Measurements from ENCODE around the gene RELT.

Gene RELT

DNA sequence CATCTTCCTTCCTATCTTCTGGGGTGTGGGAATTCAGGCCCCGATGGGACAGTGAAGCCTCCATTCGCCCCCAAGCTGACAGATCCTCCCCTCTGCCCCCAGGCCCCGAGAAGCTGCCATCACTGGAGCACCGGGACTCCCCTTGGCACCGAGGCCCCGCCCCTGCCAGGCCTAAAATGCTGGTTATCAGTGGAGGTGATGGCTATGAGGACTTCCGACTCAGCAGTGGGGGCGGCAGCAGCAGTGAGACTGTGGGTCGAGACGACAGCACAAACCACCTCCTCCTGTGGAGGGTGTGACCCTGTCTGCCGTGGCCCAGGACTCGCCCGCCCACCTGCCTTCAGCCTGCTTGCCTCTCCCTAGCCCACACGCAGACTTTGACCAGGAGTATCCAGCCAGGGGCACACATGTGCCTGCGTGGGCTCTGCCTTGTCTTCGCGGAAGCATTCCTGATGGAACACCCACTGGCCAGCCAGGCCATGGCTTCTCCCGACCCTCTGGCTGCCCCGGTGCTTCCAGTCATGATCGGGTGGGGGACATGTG is 8.6 kb upstream of the RELT start:
- Histone ChIP-seq H3K4me3 (ENCODE audit: low read depth, low read length, poor library complexity, severe bottlenecking) (no peak overlapping the region), H3K4me2 (ENCODE audit: low read length) (no peak overlapping the region), H3K9me2 (ENCODE audit: low read depth, low read length) (no peaks in the 10 kb centered on the region), H3K27ac (ENCODE audit: low read depth, low read length, poor library complexity, severe bottlenecking) (no peak overlapping the region), H3K4me1 (ENCODE audit: insufficient read depth, low read length, severe bottlenecking) (peaks cover 13% of the 10 kb centered on the region), H4K20me1 (ENCODE audit: insufficient read depth, low read length) (no peaks in the 10 kb centered on the region), H3F3A (ENCODE audit: insufficient read depth, low read length) (no peaks in the 10 kb centered on the region), H3K27me3 (ENCODE audit: insufficient read depth, low read length) (no peaks in the 10 kb centered on the region), H3K9ac (ENCODE audit: low read length) (no peak overlapping the region), H3K9me3 (ENCODE audit: low read length) (no peaks in the 10 kb centered on the region), H3K36me3 (ENCODE audit: insufficient read depth, low read length) (no peaks in the 10 kb centered on the region), H3K79me2 (ENCODE audit: insufficient read depth, low read length) (no peaks in the 10 kb centered on the region), H2AFZ (ENCODE audit: low read length) (no peak overlapping the region)
- TF ChIP-seq, protein P1, sequence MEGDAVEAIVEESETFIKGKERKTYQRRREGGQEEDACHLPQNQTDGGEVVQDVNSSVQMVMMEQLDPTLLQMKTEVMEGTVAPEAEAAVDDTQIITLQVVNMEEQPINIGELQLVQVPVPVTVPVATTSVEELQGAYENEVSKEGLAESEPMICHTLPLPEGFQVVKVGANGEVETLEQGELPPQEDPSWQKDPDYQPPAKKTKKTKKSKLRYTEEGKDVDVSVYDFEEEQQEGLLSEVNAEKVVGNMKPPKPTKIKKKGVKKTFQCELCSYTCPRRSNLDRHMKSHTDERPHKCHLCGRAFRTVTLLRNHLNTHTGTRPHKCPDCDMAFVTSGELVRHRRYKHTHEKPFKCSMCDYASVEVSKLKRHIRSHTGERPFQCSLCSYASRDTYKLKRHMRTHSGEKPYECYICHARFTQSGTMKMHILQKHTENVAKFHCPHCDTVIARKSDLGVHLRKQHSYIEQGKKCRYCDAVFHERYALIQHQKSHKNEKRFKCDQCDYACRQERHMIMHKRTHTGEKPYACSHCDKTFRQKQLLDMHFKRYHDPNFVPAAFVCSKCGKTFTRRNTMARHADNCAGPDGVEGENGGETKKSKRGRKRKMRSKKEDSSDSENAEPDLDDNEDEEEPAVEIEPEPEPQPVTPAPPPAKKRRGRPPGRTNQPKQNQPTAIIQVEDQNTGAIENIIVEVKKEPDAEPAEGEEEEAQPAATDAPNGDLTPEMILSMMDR (IDR thresholded peaks at IDR 0.05; ENCODE audit: low read length), result no peak
- TF ChIP-seq EZH2 (IDR thresholded peaks at IDR 0.05; ENCODE audit: borderline replicate concordance, low read length), result no peak

DNA sequence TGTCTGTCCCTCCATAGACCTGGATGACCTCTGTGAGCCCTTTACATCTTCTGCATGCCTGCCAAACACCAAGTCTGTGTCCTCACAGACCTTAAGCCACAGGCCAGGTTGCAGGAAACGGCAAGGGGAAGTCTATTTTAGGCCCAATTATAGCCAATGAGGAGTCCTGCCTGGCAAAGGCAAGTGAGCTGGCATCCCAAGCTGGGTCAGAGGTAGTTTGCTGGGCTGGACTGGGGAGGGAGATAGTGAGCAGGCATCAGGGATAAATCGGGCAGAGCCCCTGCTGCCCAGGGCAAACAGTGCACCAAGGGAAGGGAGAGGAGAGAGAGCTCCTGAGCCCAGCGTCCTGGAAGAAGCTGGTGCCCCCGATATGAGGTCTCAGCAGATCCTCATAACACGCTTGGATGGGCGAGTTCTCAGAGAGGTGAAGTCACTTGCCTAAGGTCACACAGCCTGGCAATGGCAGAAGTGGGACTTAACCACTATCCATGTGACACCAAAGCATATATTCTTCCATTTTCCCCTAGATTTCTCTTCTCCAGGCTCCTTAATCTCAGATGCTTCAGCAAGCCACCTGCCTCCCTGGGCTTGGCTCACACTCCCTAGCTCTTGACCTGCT is 3.7 kb upstream of the RELT start:
- Histone ChIP-seq H2AFZ (ENCODE audit: low read length) (no peak overlapping the region), H3K9me3 (ENCODE audit: low read length) (no peaks in the 10 kb centered on the region), H3K9me2 (ENCODE audit: low read depth, low read length) (no peaks in the 10 kb centered on the region), H3K27me3 (ENCODE audit: insufficient read depth, low read length) (no peaks in the 10 kb centered on the region), H3K9ac (ENCODE audit: low read length) (no peak overlapping the region), H3K4me3 (ENCODE audit: low read depth, low read length, poor library complexity, severe bottlenecking) (no peak overlapping the region), H3K4me2 (ENCODE audit: low read length) (no peak overlapping the region), H3K4me1 (ENCODE audit: insufficient read depth, low read length, severe bottlenecking) (peaks cover 10% of the 10 kb centered on the region), H3K36me3 (ENCODE audit: insufficient read depth, low read length) (peaks cover 3% of the 10 kb centered on the region; the same call in 1 of the 2 replicates), H3F3A (ENCODE audit: insufficient read depth, low read length) (no peaks in the 10 kb centered on the region), H3K27ac (ENCODE audit: low read depth, low read length, poor library complexity, severe bottlenecking) (no peak overlapping the region), H4K20me1 (ENCODE audit: insufficient read depth, low read length) (no peaks in the 10 kb centered on the region), H3K79me2 (ENCODE audit: insufficient read depth, low read length) (no peaks in the 10 kb centered on the region)
- TF ChIP-seq, protein P1 (IDR thresholded peaks at IDR 0.05; ENCODE audit: low read length), result peak; percentile 35; the same call in 1 of the 2 replicates
- no peak for TF ChIP-seq EZH2 (IDR thresholded peaks at IDR 0.05; ENCODE audit: borderline replicate concordance, low read length)

DNA sequence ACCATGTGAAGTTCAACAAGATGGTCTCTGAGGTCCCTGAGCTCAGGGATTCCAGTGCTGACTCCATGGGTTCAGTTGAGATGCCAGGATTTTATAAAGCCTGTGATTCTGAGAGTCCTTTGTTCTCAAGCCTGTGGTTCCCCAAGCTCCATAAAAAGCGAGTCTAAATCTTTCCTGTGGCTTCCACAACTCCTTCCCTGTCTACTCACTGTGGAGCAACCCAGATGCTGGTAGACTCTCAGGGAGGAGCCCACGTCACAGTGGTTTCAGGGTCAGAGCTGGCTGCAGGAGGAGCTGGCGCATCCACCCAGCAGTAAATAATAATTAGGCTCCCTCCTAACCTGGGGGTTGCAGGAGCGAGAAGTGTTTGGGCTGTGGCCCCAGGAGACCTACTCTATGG is 2.0 kb upstream of the RELT start:
- Histone ChIP-seq H3K9me3 (ENCODE audit: low read length) (no peaks in the 10 kb centered on the region), H3K4me1 (ENCODE audit: insufficient read depth, low read length, severe bottlenecking) (peaks cover 27% of the 10 kb centered on the region), H3K9me2 (ENCODE audit: low read depth, low read length) (no peaks in the 10 kb centered on the region), H3K4me2 (ENCODE audit: low read length) (no peak overlapping the region), H3K27ac (ENCODE audit: low read depth, low read length, poor library complexity, severe bottlenecking) (no peak overlapping the region), H3K36me3 (ENCODE audit: insufficient read depth, low read length) (peaks cover 3% of the 10 kb centered on the region; the same call in 1 of the 2 replicates), H3K27me3 (ENCODE audit: insufficient read depth, low read length) (no peaks in the 10 kb centered on the region), H2AFZ (ENCODE audit: low read length) (no peak overlapping the region), H3K4me3 (ENCODE audit: low read depth, low read length, poor library complexity, severe bottlenecking) (no peak overlapping the region), H3K79me2 (ENCODE audit: insufficient read depth, low read length) (peaks cover 13% of the 10 kb centered on the region; the same call in 1 of the 2 replicates), H4K20me1 (ENCODE audit: insufficient read depth, low read length) (no peaks in the 10 kb centered on the region), H3K9ac (ENCODE audit: low read length) (no peak overlapping the region), H3F3A (ENCODE audit: insufficient read depth, low read length) (no peaks in the 10 kb centered on the region)
- TF ChIP-seq EZH2 (IDR thresholded peaks at IDR 0.05; ENCODE audit: borderline replicate concordance, low read length), result no peak
- TF ChIP-seq, protein P1 (IDR thresholded peaks at IDR 0.05; ENCODE audit: low read length), result no peak
